K562 (cell line): Measurements from ENCODE around the gene UBE2D2. TPM values are rescaled to one million over a fixed set of nuclear protein-coding genes. Genes with fewer than 3 reads are reported as not detected.

Experiments used
- ATAC-seq: fragments of 200-7000 bp; cut with Tn5 transposase; 3 replicates; pipeline ENCODE4 v1.9.1; 2020; ENCODE audit warnings: moderate library complexity
- BruUV-seq: library from RNA; stranded (reverse); fragments of 400-500 nt; replicated peaks from 2 replicates; lab custom pipeline; 2021; lab: Mats Ljungman, UMichigan
- CTCF ChIA-PET: fragments of 300-600 bp; formaldehyde crosslinking; extraction: SDS; loops from one replicate; lab custom pipeline; 2021; ENCODE audit warnings: low intra/inter-chr PET ratio; lab: Yijun Ruan, JAX
- POLR2A ChIA-PET: fragments of 300-600, 350-650 bp; sonication (Branson Sonifier 250); formaldehyde crosslinking; extraction: SDS; loops from one replicate; lab custom pipeline; 2021; ENCODE audit warnings: antibody characterized with exemption, inconsistent platforms; lab: Yijun Ruan, JAX
- DNase-seq, 4 experiments: peaks; one replicate each; pipeline versions ENCODE4 v3.0.0 to v3.0.0-alpha.2; 2011 to 2018; ENCODE audit warnings: low spot score in 3 of 4, mixed read lengths in 3 of 4; ENCODE audit errors: extremely low read depth in 1 of 4
- FAIRE-seq: peaks from 2 replicates; lab custom pipeline; 2011; peaks lifted over from hg19 to GRCh38; lab: Jason Lieb, UNC
- H2AFZ ChIP-seq: 2 replicates; pipeline ENCODE4 v1.6.0; 2011; ENCODE audit warnings: low read depth, low read length, control low read depth, inconsistent platforms
- H3K27ac ChIP-seq: fragments of 200-600 bp; 3 replicates; pipeline ENCODE4 v1.8.0; 2011; ENCODE audit warnings: low read depth, mild to moderate bottlenecking, control low read depth, inconsistent platforms, low read length, moderate library complexity, mixed read lengths; ENCODE audit errors: extremely low read depth
- H3K27me3 ChIP-seq, 2 experiments: fragments of 300-600 bp in 1 of 2; 2 replicates in 1 of 2; 3 replicates in 1 of 2; pipeline versions ENCODE4 v1.6.0 to v1.8.0; 2011; ENCODE audit warnings: inconsistent platforms in 2 of 2, low read length in 2 of 2, mild to moderate bottlenecking in 1 of 2, mixed read lengths in 1 of 2, moderate library complexity in 1 of 2; ENCODE audit not compliant: control insufficient read depth in 2 of 2, insufficient read depth in 2 of 2
- H3K36me3 ChIP-seq: fragments of 300-600 bp; 3 replicates; pipeline ENCODE4 v1.8.0; 2011; ENCODE audit warnings: mild to moderate bottlenecking, low read length, inconsistent platforms; ENCODE audit not compliant: control insufficient read depth, insufficient read depth
- H3K4me1 ChIP-seq, 2 experiments: fragments of 200-600 bp in 1 of 2; replicated peaks in 1 of 2; 2 replicates in 1 of 2; 3 replicates in 1 of 2; pipeline versions ENCODE4 v1.5.1 to v1.8.0; 2011; ENCODE audit warnings: inconsistent platforms in 2 of 2, low read length in 2 of 2, mild to moderate bottlenecking in 1 of 2, mixed read lengths in 1 of 2, moderate library complexity in 1 of 2; ENCODE audit not compliant: control insufficient read depth in 2 of 2, insufficient read depth in 2 of 2
- H3K4me2 ChIP-seq: 2 replicates; pipeline ENCODE4 v1.6.1; 2011; ENCODE audit warnings: low read length, control low read depth, inconsistent platforms, mixed read lengths; ENCODE audit not compliant: insufficient read depth
- H3K4me3 ChIP-seq: fragments of 200-600 bp; sonication (generic), shearing (Covaris generic); 2 replicates; pipeline ENCODE4 v1.5.1; 2016; ENCODE audit warnings: control low read depth, inconsistent platforms
- H3K79me2 ChIP-seq: fragments of 200-600 bp; 3 replicates; pipeline ENCODE4 v1.8.0; 2011; ENCODE audit warnings: low read length, inconsistent platforms; ENCODE audit not compliant: control insufficient read depth, insufficient read depth
- H3K9ac ChIP-seq, 2 experiments: 2 replicates each; pipeline versions ENCODE4 v1.6.0 to v1.6.1; 2011; ENCODE audit warnings: low read depth in 2 of 2, low read length in 2 of 2, control low read depth in 1 of 2, inconsistent platforms in 1 of 2, mild to moderate bottlenecking in 1 of 2, mixed read lengths in 1 of 2; ENCODE audit not compliant: insufficient read depth in 1 of 2
- H3K9me1 ChIP-seq: one replicate; pipeline ENCODE4 v1.6.0; 2011; ENCODE audit warnings: inconsistent platforms, mild to moderate bottlenecking, low read length, moderate library complexity; ENCODE audit not compliant: control insufficient read depth, insufficient read depth
- H3K9me3 ChIP-seq: replicated peaks from 2 replicates; pipeline ENCODE4 v1.5.1; 2011; ENCODE audit warnings: low read depth, low read length, inconsistent platforms; ENCODE audit not compliant: control insufficient read depth, insufficient read depth
- H4K20me1 ChIP-seq: replicated peaks from 2 replicates; pipeline ENCODE4 v1.6.1; 2011; ENCODE audit warnings: low read length, inconsistent platforms, mixed read lengths; ENCODE audit not compliant: control insufficient read depth, insufficient read depth
- ARNT ChIP-seq, 2 experiments: fragments of 450-650 bp; IDR thresholded peaks; 2 replicates each; pipeline ENCODE4 v1.6.1; 2016; ENCODE audit warnings: mild to moderate bottlenecking in 1 of 2
- CBX8 ChIP-seq: fragments of 200-600 bp; sonication (generic); IDR thresholded peaks from 2 replicates; pipeline ENCODE4 v1.6.1; 2012; ENCODE audit warnings: borderline replicate concordance, mixed run types, low read depth, mild to moderate bottlenecking, moderate library complexity, mixed read lengths, low read length, control low read depth, inconsistent platforms; ENCODE audit not compliant: poor library complexity, severe bottlenecking; ENCODE audit errors: extremely low read depth
- CSDE1 ChIP-seq, 2 experiments: fragments of 450-650 bp; IDR thresholded peaks; 2 replicates each; pipeline ENCODE4 v1.6.1; 2016; ENCODE audit warnings: mild to moderate bottlenecking in 1 of 2
- E2F3 ChIP-seq: fragments of 250-450 bp; sonication (Bioruptor Pico); IDR thresholded peaks from 2 replicates; pipeline ENCODE4 v1.4.0; 2020; ENCODE audit warnings: mild to moderate bottlenecking
- MAX ChIP-seq: sonication (generic); formaldehyde crosslinking; IDR thresholded peaks from 2 replicates; pipeline ENCODE4 v1.9.0; 2022; ENCODE audit warnings: mild to moderate bottlenecking, missing genetic modification reagents
- MBD1 ChIP-seq: fragments of 250-450 bp; sonication (Bioruptor Pico); IDR thresholded peaks from 2 replicates; pipeline ENCODE4 v1.8.0; 2022; ENCODE audit warnings: inconsistent platforms
- NCOA2 ChIP-seq, 2 experiments: fragments of 450-650 bp; IDR thresholded peaks; 2 replicates each; pipeline ENCODE4 v1.6.1; 2018; ENCODE audit warnings: mild to moderate bottlenecking in 2 of 2, moderate library complexity in 1 of 2; ENCODE audit not compliant: partially characterized antibody in 2 of 2
- PATZ1 ChIP-seq: fragments of 250-450 bp; sonication (Bioruptor Pico); IDR thresholded peaks from 2 replicates; pipeline ENCODE4 v1.5.0; 2020; ENCODE audit warnings: mild to moderate bottlenecking, borderline replicate concordance
- POLR3A ChIP-seq: IDR thresholded peaks from 2 replicates; pipeline ENCODE4 v1.6.1; 2011; ENCODE audit warnings: borderline replicate concordance, mild to moderate bottlenecking, moderate library complexity; ENCODE audit not compliant: insufficient read length, insufficient read depth; ENCODE audit errors: extremely low read depth
- RFX1 ChIP-seq: fragments of 450-650 bp; IDR thresholded peaks from 2 replicates; pipeline ENCODE4 v1.6.1; 2016; ENCODE audit warnings: mild to moderate bottlenecking, moderate library complexity
- STAT6 ChIP-seq: sonication (generic); formaldehyde crosslinking; IDR thresholded peaks from 2 replicates; pipeline ENCODE4 v1.8.1; 2023; ENCODE audit warnings: mild to moderate bottlenecking, missing genetic modification reagents
- ZBTB8A ChIP-seq: fragments of 450-650 bp; IDR thresholded peaks from 2 replicates; pipeline ENCODE4 v1.6.1; 2018; ENCODE audit warnings: mild to moderate bottlenecking, moderate library complexity; ENCODE audit not compliant: partially characterized antibody
- ZNF436 ChIP-seq: fragments of 250-450, 450-650 bp; sonication (Bioruptor Pico); formaldehyde crosslinking; IDR thresholded peaks from 2 replicates; pipeline ENCODE4 v1.7.0; 2020; ENCODE audit warnings: mild to moderate bottlenecking
- ZNF655 ChIP-seq: fragments of 250-450 bp; sonication (Bioruptor Pico); IDR thresholded peaks from 2 replicates; pipeline ENCODE4 v1.5.0; 2021
- ZNF77 ChIP-seq: fragments of 250-450 bp; sonication (Bioruptor Pico); IDR thresholded peaks from 2 replicates; pipeline ENCODE4 v1.5.0; 2020
- WGBS: fragments of 100-300 bp; shearing (Covaris generic); methylation state at CpG from one replicate; pipeline ENCODE4 v1.1.6; 2016; ENCODE audit warnings: low coverage, mixed read lengths; ENCODE audit not compliant: insufficient coverage; ENCODE audit errors: missing lambda C conversion rate; 5-methylcytosine and 5-hydroxymethylcytosine counted together
- in situ Hi-C: fragments of 300-500 bp; cut with MboI; formaldehyde crosslinking; loops from 4 replicates; pipeline ENCODE4 v1.15.0; 2018; ENCODE audit warnings: inconsistent platforms, mixed read lengths
- intact Hi-C: fragments of 100-400 bp; cut with micrococcal nuclease; formaldehyde crosslinking; loops from 2 replicates; pipeline ENCODE4 v1.14.2; 2022
- polyA plus RNA-seq, 8 experiments: library from polyadenylated mRNA; depleted of rRNA in 4 of 8; stranded (reverse) in 5 of 8; unstranded in 3 of 8; fragments of >200 nt; fragmentation: Nextera tagmentation in 2 of 8; fragmentation: Illumina TruSeq in 1 of 8; extraction: Ambion mirVana in 2 of 8; extraction: Trizol in 1 of 8; gene quantifications; 2 replicates each; pipeline versions ENCODE4 v1.2.1 to v1.2.3, GENCODE V29; 2011 to 2014; ENCODE audit warnings: inconsistent platforms in 1 of 8, missing spikeins in 1 of 8
- total RNA-seq, 7 experiments: library from RNA; depleted of rRNA in 6 of 7; stranded (reverse); fragments of >200 nt in 6 of 7; fragmentation: Illumina TruSeq in 2 of 7; extraction: Trizol in 2 of 7; gene quantifications; 2 replicates each; pipeline versions ENCODE4 v1.2.1 to v1.2.3, GENCODE V29; 2011 to 2021; ENCODE audit warnings: low replicate concordance in 1 of 7

The UBE2D2 gene
- total and polyA plus RNA-seq, 9 of the 15 experiments (the other 6 are each of a cell fraction or from before 2014, with no cell fraction given) = 53.6 to 198 (median 122) TPM

GRCh38 chr5:139531772-139532169, 29.4 kb upstream of the UBE2D2 start:
- H3K4me2 ChIP-seq = no peak overlapping the region
- H3K9me1 ChIP-seq = no peaks in the 10 kb centered on the region
- POLR2A ChIA-PET = interaction anchor here (1.1 kb wide), 1 partner anchor 8 kb away, joined by 3 read pairs; no protein-coding TSS in a partner anchor
- H3K36me3 ChIP-seq = no peaks in the 10 kb centered on the region
- no peak overlapping the region for H3K4me3 ChIP-seq
- no peak overlapping the region for H3K27ac ChIP-seq
- in situ Hi-C loops (no loop called here), intact Hi-C loops (no loop called here)
- no peaks in the 10 kb centered on the region for H3K79me2 ChIP-seq
- CTCF ChIA-PET = no interaction called here
- no peak overlapping the region for H2AFZ ChIP-seq
- no peak for FAIRE-seq
- H3K27me3 ChIP-seq = no peaks in the 10 kb centered on the region
- H3K9ac ChIP-seq = no peak overlapping the region
- no peak for DNase-seq
- WGBS = 22% methylated on average over 3 of the region's 3 CpGs
- H4K20me1 ChIP-seq = no peaks in the 10 kb centered on the region
- H3K9me3 ChIP-seq = no peaks in the 10 kb centered on the region
- no peaks in the 10 kb centered on the region for H3K4me1 ChIP-seq
- no TSS peak for BruUV-seq
- ATAC-seq = no peak
- TF ChIP-seq ZBTB8A = no peak
- no peak for TF ChIP-seq E2F3
- TF ChIP-seq CBX8 = no peak
- TF ChIP-seq ZNF655 (CRISPR knock-in tag) = no peak
- TF ChIP-seq STAT6 (CRISPR knock-in tag) = no peak
- TF ChIP-seq RFX1 = no peak
- TF ChIP-seq ARNT (IDR thresholded peaks at IDR 0.05) = no peak
- no peak for TF ChIP-seq POLR3A
- TF ChIP-seq MAX (CRISPR knock-in tag) = no peak
- TF ChIP-seq ZNF436 (CRISPR knock-in tag) = no peak
- TF ChIP-seq CSDE1 (IDR thresholded peaks at IDR 0.05) = no peak
- TF ChIP-seq MBD1 (CRISPR knock-in tag) = no peak
- no peak for TF ChIP-seq NCOA2 (IDR thresholded peaks at IDR 0.05; ENCODE audit: partially characterized antibody in 2 of 2)
- no peak for TF ChIP-seq PATZ1
- no peak for TF ChIP-seq ZNF77 (CRISPR knock-in tag)
